GM18502 (cell line): ENCODE data around the gene BRI3.

Experiments
- ATAC-seq: cut with Tn5 transposase; IDR thresholded peaks from one replicate; pipeline ENCODE4 v1.9.1; 2021; ENCODE audit warnings: mild to moderate bottlenecking; ENCODE audit not compliant: unreplicated experiment, poor library complexity

Gene BRI3

DNA sequence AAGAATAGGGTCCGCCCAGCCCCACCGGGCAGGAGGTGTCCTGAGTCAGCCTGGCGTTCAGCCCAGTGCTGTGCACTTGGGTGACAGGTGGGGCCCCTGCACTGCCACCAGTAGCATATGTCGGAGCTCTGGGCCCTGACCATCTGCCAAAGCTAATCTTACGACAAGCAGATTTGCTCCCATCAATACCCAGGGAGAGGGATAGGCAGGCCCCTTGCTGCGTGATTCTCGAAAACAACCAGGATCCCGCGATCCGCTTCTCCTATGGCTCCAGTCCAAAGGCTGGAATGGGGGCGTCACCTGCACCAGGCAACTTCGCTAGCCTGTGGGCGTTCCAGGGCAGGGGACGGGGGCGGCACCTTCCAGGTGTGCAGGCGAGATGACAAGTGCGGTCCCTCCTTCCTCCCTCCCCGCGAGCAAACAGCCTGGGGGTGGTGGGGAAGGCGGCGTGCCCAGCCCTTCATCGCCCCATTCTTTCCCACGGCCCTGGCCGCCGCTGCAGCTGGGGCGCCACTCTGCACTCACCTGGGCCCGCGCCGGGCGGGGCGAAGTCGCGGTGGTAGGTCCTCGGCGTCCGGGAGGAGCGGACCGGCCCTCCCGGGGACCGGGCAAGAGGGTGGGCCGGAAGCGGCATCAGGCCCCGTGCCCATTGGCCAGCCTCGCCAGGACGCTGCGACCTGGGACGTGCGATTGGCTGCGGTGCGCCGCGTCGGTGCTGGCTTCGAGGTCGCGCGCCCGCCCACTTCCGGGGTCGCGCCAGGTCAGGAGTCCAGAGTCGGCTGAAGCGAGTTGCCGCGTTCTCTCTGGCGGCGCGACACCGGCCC, 29.7 kb upstream of the BRI3 start, which contains the start of gene TECPR1:
TSS of gene TECPR1 (minus strand) at position 632 of the 824 bp plus-strand sequence. CDS start 6,086 bp downstream, outside the sequence.
- ATAC-seq: peak; percentile 98

DNA sequence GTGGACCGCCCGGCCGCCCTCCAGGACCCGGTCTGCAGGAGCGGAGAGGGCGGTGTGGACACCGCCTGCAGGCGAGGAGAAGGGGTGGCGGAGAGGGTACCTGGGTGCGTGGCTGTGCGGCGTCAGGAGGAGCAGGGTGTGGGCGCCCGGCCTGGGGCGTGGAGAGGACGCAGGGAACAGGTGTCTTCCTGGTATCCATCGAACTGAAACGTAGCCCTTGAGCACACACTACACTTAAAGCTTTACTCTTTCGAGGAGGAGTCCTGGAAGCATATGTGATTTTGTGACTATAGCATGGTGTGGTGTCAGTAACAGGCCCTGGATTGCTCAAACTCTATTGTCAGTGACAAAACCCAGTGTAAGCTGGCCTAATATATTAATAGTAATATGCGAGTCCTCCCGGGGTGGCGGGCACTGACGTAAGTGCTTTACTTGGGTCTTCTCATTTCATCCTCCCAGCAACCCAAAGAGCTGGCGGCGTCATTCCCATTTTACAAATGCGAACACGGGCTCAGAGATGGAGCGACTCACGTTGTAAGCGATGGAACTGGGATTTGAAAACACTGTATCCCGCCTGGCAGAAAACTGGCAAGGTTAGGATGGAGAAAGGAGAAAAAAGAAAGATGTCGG, 28.9 kb upstream of the BRI3 start:
- peak; percentile 43 for ATAC-seq

DNA sequence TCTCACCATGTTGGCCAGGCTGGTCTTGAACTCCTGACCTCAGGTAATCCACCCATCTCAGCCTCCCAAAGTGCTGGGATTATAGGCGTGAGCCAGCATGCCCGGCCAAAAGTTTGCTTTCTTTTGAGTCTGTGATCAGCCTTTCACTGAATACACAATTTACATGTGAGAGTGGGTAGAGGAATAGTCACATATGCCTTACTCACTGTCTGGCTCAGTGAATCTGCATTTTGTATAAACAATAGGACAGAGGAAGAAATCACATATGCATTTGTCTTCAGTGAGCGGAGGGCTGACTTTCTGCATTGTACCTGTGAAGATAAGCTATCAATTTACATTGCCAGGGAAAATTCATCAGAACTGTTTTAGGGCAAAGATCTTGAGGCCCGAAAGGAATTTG, 27.0 kb upstream of the BRI3 start:
- no peak for ATAC-seq

DNA sequence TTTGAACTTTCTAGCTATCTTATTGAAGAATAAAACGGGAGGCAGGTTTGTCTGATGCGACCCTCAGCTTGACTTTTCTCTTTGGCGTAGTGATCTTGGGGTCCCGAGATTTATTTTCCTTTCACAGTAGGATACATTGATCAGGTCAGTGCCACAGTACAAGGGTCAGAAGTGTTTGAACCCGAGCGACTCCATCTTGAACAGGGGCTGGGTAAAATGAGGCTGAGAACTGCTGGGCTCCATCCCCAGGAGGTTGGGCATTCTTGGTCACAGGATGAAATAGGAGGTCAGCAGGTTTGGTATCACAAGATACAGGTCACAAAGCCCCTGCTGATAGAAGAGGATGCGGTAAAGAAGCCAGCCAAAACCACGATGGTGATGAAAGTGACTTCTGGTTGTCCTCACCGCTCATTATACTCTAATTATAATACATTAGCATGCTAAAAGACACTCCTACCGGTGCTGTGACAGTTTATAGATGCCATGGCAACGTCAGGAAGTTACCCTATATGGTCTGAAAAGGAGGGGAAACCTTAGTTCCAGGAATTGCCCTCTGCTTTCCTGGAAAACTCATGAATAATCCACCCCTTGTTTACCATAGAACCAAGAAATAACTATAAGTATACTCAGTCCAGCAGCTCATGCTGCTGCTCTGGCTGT, 26.4 kb upstream of the BRI3 start:
- ATAC-seq: no peak

DNA sequence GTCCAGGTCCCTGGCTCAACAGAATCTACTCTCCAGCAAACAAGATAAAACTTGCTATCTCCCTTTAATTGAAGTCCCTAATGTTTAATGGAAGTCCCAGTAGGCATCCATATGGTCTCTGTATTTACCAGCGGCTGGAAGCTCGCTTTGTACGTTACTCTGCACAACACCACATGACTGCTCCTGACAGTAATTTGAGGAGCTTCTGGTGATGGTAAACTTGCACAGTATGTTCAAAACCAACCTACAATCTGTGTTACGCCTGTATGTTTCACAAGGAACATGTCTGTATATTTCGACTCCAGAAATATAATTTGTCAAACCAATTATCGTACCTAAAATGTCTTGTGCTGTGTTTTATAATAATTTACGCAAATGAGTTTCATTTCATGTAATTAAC, 25.1 kb upstream of the BRI3 start:
- no peak for ATAC-seq

DNA sequence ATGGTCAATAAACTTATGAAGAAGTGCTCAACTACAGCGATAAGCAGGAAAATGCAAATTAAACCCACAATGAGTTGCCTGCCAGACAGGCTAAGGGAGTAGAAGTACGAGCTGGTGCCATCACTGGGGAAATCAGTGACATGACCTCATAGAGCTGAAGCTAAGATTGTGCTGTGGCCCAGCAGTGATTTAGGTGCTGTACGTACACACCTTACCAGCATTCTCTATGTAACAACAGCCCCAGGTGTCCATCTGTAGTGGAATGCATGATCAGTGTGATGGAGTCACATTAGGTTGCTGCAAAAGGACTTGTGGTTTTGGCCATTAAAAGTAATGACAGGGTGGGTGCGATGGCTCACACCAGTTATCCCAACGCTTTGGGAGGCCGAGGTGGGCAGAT, 23.8 kb upstream of the BRI3 start:
- no peak for ATAC-seq

DNA sequence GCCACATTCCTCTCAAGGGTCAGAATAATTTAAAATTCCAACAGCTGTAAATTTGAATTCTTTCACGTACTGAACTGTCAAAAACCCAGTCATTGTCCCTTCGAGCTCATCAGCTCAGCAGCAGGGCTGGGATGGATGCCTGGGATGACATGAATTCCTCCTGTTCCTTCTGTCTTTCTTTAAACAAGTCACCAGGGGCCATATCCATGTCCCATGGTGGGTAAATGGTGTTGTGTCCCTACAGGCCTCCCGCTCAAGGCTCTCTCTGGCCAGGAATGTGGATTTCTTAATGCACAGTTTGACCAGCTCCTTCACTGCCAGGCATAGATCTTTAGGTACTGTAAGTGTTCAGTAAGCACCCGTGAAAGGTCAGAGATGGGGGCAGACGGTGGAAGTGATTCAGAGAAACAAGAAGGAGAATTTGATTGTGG, 15.6 kb upstream of the BRI3 start:
- ATAC-seq: no peak

DNA sequence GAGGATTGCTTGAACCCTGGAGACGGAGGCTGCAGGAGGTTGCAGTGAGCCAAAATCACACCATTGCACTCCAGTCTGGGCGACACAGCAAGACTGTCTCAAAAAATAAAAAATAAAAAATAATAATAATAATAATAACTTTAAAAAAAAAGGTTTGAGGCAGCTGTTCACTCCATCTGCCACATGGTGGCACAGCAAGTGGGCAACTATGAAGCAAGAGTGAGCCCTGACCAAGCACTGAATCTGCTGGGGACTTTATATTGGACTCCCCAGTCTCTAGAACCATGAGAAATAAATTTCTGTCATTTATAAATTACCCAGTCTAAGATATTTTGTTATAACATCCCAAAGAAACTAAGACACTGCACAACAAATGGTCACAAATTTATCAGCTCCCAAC, 14.6 kb upstream of the BRI3 start:
- no peak for ATAC-seq

DNA sequence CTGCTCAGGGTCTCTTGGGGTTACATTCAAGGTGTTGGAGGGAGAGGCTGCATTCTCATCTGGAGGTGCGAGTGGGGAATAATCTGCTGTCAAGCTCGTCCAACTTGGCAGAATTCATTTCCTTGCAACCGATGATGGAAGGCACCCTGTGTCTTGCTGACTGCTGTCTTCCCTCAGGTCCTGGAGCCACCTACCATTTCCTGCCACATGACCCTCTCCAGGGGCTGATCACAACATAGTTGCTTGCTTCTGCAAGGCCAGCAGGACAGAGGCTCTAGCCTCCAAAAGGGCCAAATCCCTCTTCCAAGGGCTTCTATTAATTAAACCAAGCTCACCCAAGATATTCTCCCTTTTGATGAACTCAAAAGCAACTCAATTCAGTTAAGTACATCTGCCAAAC, 14.2 kb upstream of the BRI3 start:
- no peak for ATAC-seq

DNA sequence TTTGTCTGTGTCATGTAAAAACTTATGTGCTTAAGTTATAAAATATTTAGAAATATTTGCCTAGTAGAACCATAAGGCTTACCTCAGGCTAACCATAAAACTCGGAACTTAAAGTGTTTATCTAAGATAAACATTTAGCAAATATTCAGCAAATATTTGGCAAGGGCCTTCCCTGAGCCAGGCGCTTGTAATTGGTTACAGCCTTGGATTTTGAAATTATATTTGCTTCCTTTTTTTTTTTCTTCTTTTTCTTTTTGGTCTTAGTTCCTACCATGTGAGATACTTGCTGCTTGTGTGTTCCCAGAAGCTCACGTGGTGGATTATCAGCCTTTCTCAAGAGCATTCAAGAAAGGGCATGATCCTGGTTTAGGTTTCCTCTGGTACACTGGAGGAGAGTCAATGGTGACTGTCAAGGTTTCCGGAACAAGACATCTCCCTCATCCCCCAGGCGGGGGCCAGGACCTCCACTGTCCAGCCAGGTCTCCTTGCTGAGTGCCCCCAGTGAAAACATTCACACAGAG, 5.2 kb upstream of the BRI3 start:
- no peak for ATAC-seq

DNA sequence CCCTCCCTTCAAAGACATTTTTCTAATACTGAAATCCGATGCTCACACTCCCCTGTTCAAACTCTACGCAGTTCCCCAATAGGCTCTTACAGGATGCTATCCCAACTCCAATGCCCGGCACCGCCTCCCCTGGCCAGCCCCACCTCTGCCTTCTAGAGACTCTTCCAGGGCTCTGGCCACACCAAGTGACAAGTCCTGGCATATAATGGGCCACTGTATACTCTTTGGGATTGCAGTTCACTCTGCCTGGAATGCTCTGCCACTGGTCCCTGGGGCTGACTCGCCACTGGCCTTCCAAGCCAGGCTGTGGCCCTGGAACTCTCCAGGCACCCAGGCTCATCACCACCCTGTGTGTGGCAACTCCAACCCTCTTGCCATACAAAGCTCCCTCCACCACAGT, 3.1 kb upstream of the BRI3 start:
- ATAC-seq: no peak

DNA sequence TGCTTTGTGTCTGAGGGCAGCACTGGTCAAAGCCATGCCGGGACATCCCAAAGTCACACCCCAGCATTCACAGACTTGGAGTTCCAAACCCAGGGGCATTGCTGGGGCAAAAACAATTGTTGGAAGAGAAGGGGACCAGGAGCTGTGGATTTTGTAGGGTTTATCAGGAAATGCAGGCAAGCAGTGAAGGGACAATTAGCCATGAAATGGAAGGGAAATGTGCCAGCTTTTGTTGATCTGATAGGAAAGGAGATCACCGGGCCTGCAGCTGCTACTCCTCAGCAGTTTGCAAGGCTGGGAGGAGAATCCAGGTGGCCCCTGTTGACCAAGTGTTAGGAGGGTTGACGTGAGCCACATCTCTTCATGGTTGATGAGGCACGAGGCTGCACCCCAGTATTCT, 2.5 kb upstream of the BRI3 start:
- no peak for ATAC-seq

DNA sequence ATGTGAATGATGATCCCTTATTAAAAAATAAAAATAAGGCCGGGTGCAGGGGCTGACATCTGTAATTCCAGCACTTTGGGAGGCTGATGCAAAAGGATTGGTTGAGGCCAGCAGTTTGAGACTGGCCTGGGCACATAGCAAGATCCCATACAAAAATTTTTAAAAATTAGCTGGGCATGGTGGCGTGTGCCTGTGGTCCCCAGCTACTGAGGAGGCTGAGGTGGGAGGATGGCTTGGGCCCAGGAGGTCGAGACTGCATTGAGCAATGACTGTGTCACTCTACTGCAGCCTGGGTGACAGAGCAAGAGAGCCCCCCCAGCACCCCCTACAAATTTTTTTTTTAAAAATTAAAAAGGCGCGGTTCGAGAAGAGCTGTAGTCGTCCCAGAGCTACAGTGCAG, 1.2 kb upstream of the BRI3 start:
- ATAC-seq: no peak

DNA sequence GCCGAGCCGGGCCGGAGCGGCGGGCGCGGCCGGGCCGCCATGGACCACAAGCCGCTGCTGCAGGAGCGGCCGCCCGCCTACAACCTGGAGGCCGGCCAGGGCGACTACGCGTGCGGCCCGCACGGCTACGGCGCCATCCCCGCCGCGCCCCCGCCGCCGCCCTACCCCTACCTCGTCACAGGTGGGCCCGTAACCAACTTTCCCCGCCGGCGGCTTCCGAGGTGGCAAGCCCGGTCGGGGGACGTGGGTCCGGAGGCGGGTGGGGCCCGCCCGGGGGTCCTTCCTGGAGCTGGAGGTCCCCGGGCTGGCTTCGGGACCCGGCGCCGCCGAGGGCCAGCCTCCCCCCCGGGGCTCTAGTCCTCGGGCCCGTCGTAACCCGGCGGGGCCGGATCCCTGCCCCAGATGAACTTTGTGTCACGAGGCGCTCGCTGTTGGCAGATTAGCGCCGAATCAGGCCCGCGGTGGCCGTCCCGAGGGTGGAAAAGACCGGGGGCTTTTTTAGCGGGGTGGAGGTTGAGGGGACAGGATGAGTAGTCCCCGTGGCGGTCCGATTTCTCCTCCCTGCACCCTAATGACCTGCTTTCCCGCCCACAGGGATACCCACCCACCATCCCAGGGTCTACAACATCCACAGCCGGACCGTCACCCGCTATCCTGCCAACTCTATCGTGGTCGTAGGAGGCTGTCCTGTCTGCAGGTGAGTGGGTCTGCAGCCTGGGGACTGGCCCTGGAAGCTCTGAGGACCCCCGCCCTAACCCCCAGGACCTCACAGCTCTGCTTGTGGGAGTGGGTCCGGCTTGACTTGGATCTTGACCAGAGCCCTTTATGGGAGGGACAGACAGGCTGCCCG, 496 bp downstream of the BRI3 start:
- peak; percentile 36 for ATAC-seq

DNA sequence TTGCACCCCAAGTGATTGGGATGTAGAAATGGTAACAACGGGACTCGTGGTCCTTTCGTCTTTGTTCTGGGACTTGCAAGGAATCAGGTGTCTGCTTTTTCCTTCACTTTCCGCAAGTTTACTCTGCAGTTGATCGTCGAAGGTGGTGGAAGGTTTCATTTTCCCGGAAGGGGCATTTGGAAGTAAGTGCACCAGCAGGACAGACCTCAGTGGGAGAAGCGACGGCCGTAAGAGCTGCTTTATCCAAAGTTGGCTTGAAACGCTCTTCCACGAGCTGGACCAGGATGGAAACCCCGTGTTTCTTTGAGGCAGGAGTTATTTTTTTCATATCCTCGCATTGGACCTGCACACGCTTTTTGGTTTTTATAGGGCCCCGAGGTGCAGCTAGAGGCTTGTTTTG, 1.2 kb downstream of the BRI3 start:
- no peak for ATAC-seq

DNA sequence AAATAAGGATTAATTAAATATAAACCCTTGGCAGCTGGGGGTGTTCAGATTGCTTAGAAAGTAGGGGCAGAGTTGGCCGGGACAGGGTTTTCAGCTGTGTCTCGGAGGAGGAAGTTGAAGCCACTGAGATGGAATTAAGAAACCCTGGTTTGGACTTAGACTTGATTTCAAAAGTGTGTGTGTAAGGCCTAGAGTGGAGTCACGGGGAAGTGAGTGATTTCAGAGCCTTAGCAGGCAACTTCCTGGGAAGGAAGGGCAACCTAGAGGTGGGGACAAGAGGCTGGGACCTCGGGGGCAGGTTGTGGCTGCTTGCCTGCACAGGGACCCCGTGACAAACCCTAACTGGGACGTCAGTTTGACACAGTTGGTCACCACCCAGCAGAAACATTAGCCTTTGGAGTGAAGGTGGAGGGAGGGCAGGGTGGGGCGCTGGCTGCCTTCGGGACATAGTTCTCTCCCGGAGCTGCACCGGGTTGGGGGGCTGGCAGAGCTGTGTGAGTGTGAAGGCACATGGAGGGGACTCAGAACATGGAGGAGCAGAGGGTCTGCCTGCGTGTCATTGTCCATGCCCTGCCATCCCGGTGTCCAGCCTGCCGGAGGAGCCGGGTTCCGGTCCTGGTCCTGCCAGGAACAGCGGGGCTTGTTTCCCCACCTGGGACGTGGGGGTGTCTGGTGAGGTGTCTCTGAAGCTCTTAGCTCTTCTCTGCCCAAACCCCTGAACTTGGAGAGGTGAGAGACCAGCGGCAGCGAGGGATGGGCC, 1.8 kb downstream of the BRI3 start:
- no peak for ATAC-seq

DNA sequence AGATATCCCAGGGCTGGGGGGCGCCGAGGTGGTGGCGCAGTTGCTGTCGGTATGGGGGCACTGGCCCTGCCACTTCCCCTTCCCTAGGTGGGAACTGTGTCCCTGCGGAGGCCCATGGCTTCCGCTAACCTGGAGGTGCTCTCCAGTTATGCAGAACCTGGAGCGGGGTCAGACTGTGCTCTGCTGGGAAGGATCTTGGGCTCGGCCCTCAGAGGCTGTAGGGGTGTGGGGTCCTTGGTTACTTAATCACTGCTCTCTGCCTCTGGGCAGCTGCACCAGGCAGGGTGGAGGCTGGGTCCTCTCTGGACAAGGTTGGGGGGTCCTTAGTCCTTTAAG, 2.4 kb downstream of the BRI3 start:
- ATAC-seq: no peak

DNA sequence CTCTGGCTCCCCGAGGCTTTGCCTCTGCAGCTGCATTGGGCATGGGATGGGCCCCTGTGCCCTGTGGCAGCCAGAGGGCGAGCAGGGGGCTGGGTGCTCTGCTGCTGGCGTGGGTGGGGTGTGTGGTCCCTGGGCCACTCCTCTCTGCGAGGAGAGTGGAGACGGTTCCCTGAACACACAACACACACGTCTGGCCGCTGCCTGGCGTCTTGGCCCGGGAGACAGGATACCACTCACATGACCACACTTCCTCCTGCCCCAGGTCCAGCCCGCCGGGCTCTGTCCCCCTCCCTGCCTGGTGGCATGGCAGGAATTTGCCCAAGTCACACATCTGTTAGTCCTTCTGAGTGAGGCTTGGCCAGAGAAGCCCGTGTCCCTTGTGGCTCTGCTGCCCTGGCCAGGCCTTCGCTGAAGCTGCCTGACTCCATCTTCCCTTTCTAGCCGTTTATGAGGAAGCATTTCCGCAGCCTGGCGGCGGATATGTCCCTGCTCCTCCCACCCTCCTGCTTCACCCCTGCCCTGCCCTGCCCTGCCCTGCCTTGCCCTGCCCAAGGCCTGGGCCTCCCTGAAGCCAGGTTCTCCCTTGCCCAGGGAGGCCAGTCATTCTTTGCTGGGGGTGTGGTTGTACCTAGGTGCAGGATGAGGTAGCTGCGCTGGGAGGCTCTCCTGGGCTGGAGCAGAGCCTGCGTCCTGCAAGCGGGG, 3.0 kb downstream of the BRI3 start:
- ATAC-seq: no peak
